Loucy (cell line): Measurements from ENCODE around the gene KLF13.

ENCODE experiments used
- H2AFZ ChIP-seq: fragments of 200-600 bp; sonication (generic); 2 replicates; pipeline ENCODE4 v1.6.0; 2016; ENCODE audit warnings: antibody characterized with exemption, mild to moderate bottlenecking, low read length, moderate library complexity
- H3F3A ChIP-seq: fragments of 200-600 bp; 2 replicates; pipeline ENCODE4 v1.6.0; 2016; ENCODE audit warnings: antibody characterized with exemption, low read depth, mild to moderate bottlenecking
- H3K27me3 ChIP-seq: fragments of 200-600 bp; sonication (generic); 2 replicates; pipeline ENCODE4 v1.6.1; 2014; ENCODE audit warnings: low read length, mild to moderate bottlenecking; ENCODE audit not compliant: insufficient read depth, poor library complexity, severe bottlenecking
- H3K36me3 ChIP-seq: fragments of 200-600 bp; sonication (generic); 2 replicates; pipeline ENCODE4 v1.6.1; 2016; ENCODE audit warnings: low read length; ENCODE audit not compliant: insufficient read depth
- H3K4me1 ChIP-seq: fragments of 200-600 bp; sonication (generic); 2 replicates; pipeline ENCODE4 v1.5.1; 2014; ENCODE audit warnings: low read length, mild to moderate bottlenecking; ENCODE audit not compliant: insufficient read depth, poor library complexity, severe bottlenecking
- H3K4me2 ChIP-seq: fragments of 200-600 bp; sonication (generic); 2 replicates; pipeline ENCODE4 v1.6.0; 2014; ENCODE audit warnings: antibody characterized with exemption, low read length, low read depth, mild to moderate bottlenecking; ENCODE audit not compliant: poor library complexity, severe bottlenecking
- H3K4me3 ChIP-seq: fragments of 200-600 bp; sonication (generic); 2 replicates; pipeline ENCODE4 v1.5.1; 2014; ENCODE audit warnings: low read length, mild to moderate bottlenecking, mixed read lengths; ENCODE audit not compliant: poor library complexity, severe bottlenecking
- H3K79me2 ChIP-seq: fragments of 200-600 bp; sonication (generic); 2 replicates; pipeline ENCODE4 v1.6.1; 2014; ENCODE audit warnings: low read length; ENCODE audit not compliant: insufficient read depth
- H3K9ac ChIP-seq: fragments of 200-600 bp; sonication (generic); 2 replicates; pipeline ENCODE4 v1.6.0; 2014; ENCODE audit warnings: mild to moderate bottlenecking, low read depth, low read length, moderate library complexity; ENCODE audit not compliant: poor library complexity, severe bottlenecking
- H3K9me2 ChIP-seq: fragments of 200-600 bp; sonication (generic); replicated peaks from 2 replicates; pipeline ENCODE4 v1.6.1; 2016; ENCODE audit warnings: low read depth, low read length, mixed read lengths
- H3K9me3 ChIP-seq: fragments of 200-600 bp; sonication (generic); 2 replicates; pipeline ENCODE4 v1.6.1; 2014; ENCODE audit warnings: mild to moderate bottlenecking, antibody characterized with exemption, low read length, low read depth; ENCODE audit not compliant: insufficient read depth
- H4K20me1 ChIP-seq: fragments of 200-600 bp; sonication (generic); 2 replicates; pipeline ENCODE4 v1.6.0; 2014; ENCODE audit warnings: antibody characterized with exemption, low read length, mild to moderate bottlenecking; ENCODE audit not compliant: insufficient read depth, poor library complexity, severe bottlenecking
- EZH2phosphoT487 ChIP-seq: fragments of 200-600 bp; IDR thresholded peaks from 2 replicates; pipeline ENCODE4 v1.6.1; 2018; ENCODE audit warnings: antibody characterized with exemption, mild to moderate bottlenecking, moderate library complexity, borderline replicate concordance
- TF ChIP-seq, protein P1 (sequence below): fragments of 200-600 bp; sonication (generic); conservative IDR thresholded peaks from 2 replicates; pipeline ENCODE4 v1.5.1; 2014; ENCODE audit warnings: mild to moderate bottlenecking, antibody characterized with exemption, low read length

KLF13 gene

DNA sequence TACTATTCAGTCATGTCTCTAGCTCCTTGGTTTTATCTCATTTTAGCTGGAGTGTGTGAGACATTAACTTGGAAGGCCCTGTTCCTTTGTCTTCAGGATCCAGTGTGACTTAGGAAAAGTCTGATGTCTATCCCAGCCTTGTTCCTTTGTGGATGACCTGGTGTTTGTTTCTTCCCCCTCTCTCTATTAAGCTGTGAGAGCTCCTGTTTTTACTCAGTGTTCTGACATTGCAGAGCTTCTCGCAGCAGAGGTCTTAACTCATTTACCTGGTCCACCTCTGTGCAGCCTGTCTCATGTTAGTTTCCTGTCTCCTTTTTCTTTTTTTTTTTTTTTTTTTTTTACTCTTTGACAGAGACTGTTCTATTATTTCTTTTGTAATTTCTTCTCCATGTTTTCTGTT is 43.1 kb downstream of the KLF13 start:
- H2AFZ ChIP-seq: no peak overlapping the region
- H4K20me1 ChIP-seq: peaks cover 17% of the 10 kb centered on the region
- no peaks in the 10 kb centered on the region for H3K27me3 ChIP-seq
- H3K36me3 ChIP-seq: peaks cover 24% of the 10 kb centered on the region; the same call in 1 of the 2 replicates
- no peak overlapping the region for H3K9ac ChIP-seq
- H3K4me2 ChIP-seq: no peak overlapping the region
- peaks cover 79% of the 10 kb centered on the region for H3K79me2 ChIP-seq
- no peaks in the 10 kb centered on the region for H3F3A ChIP-seq
- no peaks in the 10 kb centered on the region for H3K9me2 ChIP-seq
- TF ChIP-seq EZH2phosphoT487: no peak
- no peak overlapping the region for H3K4me3 ChIP-seq
- H3K9me3 ChIP-seq: no peaks in the 10 kb centered on the region
- peaks cover 9% of the 10 kb centered on the region for H3K4me1 ChIP-seq

DNA sequence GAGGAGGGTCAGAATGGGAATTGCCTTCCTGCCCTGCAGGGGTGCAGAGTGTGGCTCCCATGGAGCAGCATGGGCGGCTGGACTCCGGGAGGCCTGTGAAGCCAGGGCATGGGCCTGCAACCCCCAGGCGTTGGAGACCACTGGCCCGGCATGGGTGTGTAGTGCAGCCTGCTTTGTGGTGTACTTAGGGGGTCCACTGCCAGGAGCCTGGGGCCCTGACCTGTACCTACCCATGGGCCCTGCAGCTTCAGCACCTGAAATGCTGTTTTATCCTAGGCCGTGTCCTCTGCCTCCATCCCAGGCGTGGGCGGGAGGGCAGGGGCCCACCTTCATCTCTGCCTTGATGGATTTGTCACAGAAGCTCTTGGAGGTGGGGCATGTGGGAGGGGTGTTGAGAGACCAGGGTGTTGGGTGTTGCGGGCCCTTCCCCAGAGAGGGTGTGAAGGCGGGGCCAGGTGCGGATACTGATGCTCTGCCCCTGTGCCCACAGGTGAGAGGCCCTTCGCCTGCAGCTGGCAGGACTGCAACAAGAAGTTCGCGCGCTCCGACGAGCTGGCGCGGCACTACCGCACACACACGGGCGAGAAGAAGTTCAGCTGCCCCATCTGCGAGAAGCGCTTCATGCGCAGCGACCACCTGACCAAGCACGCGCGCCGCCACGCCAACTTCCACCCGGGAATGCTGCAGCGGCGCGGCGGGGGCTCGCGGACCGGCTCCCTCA is 45.0 kb downstream of the KLF13 start:
- Histone ChIP-seq H3K4me2 (no peak overlapping the region), H3F3A (no peaks in the 10 kb centered on the region), H3K9me2 (no peaks in the 10 kb centered on the region), H3K4me3 (no peak overlapping the region), H3K4me1 (no peaks in the 10 kb centered on the region), H4K20me1 (peaks cover 9% of the 10 kb centered on the region), H2AFZ (no peak overlapping the region), H3K9me3 (no peaks in the 10 kb centered on the region), H3K79me2 (peaks cover 65% of the 10 kb centered on the region), H3K9ac (no peak overlapping the region), H3K27me3 (no peaks in the 10 kb centered on the region), H3K36me3 (peaks cover 42% of the 10 kb centered on the region; the same call in 1 of the 2 replicates)
- TF ChIP-seq, protein P1, sequence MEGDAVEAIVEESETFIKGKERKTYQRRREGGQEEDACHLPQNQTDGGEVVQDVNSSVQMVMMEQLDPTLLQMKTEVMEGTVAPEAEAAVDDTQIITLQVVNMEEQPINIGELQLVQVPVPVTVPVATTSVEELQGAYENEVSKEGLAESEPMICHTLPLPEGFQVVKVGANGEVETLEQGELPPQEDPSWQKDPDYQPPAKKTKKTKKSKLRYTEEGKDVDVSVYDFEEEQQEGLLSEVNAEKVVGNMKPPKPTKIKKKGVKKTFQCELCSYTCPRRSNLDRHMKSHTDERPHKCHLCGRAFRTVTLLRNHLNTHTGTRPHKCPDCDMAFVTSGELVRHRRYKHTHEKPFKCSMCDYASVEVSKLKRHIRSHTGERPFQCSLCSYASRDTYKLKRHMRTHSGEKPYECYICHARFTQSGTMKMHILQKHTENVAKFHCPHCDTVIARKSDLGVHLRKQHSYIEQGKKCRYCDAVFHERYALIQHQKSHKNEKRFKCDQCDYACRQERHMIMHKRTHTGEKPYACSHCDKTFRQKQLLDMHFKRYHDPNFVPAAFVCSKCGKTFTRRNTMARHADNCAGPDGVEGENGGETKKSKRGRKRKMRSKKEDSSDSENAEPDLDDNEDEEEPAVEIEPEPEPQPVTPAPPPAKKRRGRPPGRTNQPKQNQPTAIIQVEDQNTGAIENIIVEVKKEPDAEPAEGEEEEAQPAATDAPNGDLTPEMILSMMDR: no peak
- TF ChIP-seq EZH2phosphoT487: no peak

DNA sequence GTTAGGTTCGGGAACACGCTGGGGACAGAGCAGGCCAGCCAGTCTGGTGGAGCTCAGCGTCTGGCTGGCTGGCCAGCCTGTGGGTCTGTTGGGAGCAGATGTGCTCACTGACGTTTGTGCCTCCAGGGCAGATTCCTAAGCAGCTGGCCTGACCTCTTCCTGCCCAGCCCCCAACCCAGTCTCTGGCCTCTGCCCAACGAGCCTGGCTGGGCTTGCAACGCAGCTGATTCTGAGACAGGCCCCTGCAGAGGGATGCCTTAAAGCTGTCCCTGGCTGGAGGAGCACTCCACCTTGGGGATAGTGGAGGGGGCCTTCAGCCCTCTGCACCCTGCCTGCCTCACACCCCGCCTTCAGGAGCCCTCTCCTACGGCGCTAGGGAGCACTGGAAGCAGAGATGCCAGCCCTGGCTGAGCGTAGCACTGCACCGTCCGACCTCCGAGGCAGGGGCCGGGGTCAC is 46.0 kb downstream of the KLF13 start:
- Histone ChIP-seq H3K9ac (no peak overlapping the region), H3K4me2 (no peak overlapping the region), H2AFZ (no peak overlapping the region)

More for the DNA sequence above, 46.0 kb downstream of the KLF13 start:
- H3K9me2 ChIP-seq: no peaks in the 10 kb centered on the region
- TF ChIP-seq EZH2phosphoT487: no peak
- TF ChIP-seq, protein P1: no peak
- peaks cover 55% of the 10 kb centered on the region for H3K79me2 ChIP-seq
- H3K4me3 ChIP-seq: no peak overlapping the region
- no peaks in the 10 kb centered on the region for H3K9me3 ChIP-seq
- no peaks in the 10 kb centered on the region for H3F3A ChIP-seq
- no peaks in the 10 kb centered on the region for H4K20me1 ChIP-seq
- no peaks in the 10 kb centered on the region for H3K4me1 ChIP-seq
- peaks cover 45% of the 10 kb centered on the region; the same call in 1 of the 2 replicates for H3K36me3 ChIP-seq
- no peaks in the 10 kb centered on the region for H3K27me3 ChIP-seq
